Raji (cell line): Measurements from ENCODE around the gene DKK3.

Source experiments
- POLR2A ChIP-seq: IDR thresholded peaks from 2 replicates; pipeline ENCODE4 v1.6.1; 2011; ENCODE audit warnings: low read depth, low read length, control low read depth; ENCODE audit not compliant: insufficient read depth

DKK3 gene

GRCh38 chr11:12043959-12044791, 35.7 kb upstream of the DKK3 start:
- TF ChIP-seq POLR2A: no peak

- TF ChIP-seq POLR2A: no peak
Measured at GRCh38 chr11:12043221-12043620, 34.8 kb upstream of the DKK3 start.

GRCh38 chr11:12042215-12042676, 33.8 kb upstream of the DKK3 start:
- no peak for TF ChIP-seq POLR2A

GRCh38 chr11:12032968-12033367, 24.5 kb upstream of the DKK3 start:
- no peak for TF ChIP-seq POLR2A

GRCh38 chr11:12031856-12032544, 23.6 kb upstream of the DKK3 start:
- TF ChIP-seq POLR2A: no peak

- TF ChIP-seq POLR2A: no peak
Measured at GRCh38 chr11:12029738-12030363, 21.4 kb upstream of the DKK3 start.

GRCh38 chr11:12029119-12029518, 20.7 kb upstream of the DKK3 start:
- no peak for TF ChIP-seq POLR2A

GRCh38 chr11:12028303-12028702, 19.9 kb upstream of the DKK3 start:
- TF ChIP-seq POLR2A: no peak

- no peak for TF ChIP-seq POLR2A
Measured at GRCh38 chr11:12026331-12027211, 18.1 kb upstream of the DKK3 start.

GRCh38 chr11:12024254-12024926, 16.0 kb upstream of the DKK3 start:
- TF ChIP-seq POLR2A: no peak

- TF ChIP-seq POLR2A: no peak
Measured at GRCh38 chr11:12023015-12023414, 14.6 kb upstream of the DKK3 start.

GRCh38 chr11:12020546-12020945, 12.1 kb upstream of the DKK3 start:
- no peak for TF ChIP-seq POLR2A

- no peak for TF ChIP-seq POLR2A
Measured at GRCh38 chr11:12019866-12020416, 11.5 kb upstream of the DKK3 start.

GRCh38 chr11:12019337-12019736, 10.9 kb upstream of the DKK3 start:
- TF ChIP-seq POLR2A: no peak
